GM19240 (cell line): Measurements from ENCODE around the gene ZC3H12C.

Experiments
- DNase-seq: peaks from one replicate; pipeline ENCODE4 v3.0.0; 2011; ENCODE audit warnings: low spot score; ENCODE audit not compliant: insufficient read length

The ZC3H12C gene

GRCh38 chr11:110076371-110076965 lies 16.7 kb upstream of the ZC3H12C start:
- DNase-seq = no peak

DNA sequence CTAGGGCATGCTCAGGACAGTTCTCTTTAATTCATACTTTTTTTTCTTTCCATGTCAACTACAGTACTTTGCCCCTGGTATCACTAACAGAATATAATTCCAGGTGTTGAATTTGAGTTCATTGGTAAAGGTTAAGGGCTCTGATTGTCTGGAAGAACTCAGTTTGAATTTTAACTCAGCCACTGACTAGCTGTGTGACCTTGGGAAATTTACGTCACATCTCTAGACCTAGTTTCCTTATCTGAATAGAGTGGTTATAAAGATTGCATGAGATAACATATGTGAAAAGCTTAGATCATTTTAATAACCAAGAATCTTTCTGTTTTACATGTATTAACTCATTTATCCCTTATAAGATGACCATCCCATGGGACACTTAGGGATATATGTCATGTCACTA lies 15.8 kb upstream of the ZC3H12C start:
- DNase-seq = no peak

- no peak for DNase-seq
Measured at GRCh38 chr11:110077831-110078325, 15.3 kb upstream of the ZC3H12C start.

DNA sequence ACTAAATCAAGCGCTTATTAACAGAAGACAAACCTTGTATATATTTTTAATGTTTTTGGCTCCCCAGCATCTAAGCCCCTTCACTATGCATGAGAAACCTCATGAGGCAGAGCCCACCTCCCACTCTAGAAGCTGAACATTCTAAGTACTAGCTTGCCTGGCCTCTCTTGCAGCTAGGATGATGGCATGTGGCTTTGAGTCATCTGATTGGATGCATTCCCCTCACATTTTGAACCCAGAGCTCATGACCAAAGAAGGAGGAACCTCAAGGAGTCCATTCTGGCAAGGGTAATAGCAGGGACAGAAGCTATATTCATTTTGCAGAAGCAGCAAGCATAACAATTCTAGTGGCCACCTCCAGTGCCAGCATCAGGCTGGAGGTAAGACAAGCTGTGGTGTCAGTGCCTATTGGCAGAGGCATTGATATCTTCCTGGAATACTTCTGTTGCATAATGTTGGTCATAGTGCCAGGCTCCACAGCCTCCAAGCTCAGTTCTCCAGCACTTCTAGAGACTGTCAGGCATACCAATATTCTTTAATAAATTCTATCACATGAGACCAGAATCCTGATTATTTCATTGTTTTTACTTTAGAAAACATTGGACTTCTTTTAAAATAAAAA lies 14.2 kb upstream of the ZC3H12C start:
- DNase-seq = no peak

DNA sequence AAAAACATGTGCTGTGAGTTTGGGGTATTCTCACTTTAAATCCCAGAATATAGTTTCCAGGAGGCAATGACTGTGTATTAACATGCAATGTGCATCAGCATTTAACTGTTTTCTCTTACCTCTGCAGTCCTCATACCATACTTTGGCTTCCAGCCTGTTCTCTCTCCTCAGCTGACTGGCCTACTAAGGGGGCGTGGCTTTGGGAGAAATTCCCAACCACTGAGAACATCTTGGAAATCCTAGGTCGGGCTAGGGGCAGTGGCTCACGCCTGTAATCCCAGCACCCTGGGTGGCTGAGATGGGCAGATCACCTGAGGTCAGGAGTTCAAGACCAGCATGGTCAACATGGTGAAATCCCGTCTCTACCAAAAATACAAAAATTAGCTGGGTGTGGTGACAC lies 13.5 kb upstream of the ZC3H12C start:
- no peak for DNase-seq

DNA sequence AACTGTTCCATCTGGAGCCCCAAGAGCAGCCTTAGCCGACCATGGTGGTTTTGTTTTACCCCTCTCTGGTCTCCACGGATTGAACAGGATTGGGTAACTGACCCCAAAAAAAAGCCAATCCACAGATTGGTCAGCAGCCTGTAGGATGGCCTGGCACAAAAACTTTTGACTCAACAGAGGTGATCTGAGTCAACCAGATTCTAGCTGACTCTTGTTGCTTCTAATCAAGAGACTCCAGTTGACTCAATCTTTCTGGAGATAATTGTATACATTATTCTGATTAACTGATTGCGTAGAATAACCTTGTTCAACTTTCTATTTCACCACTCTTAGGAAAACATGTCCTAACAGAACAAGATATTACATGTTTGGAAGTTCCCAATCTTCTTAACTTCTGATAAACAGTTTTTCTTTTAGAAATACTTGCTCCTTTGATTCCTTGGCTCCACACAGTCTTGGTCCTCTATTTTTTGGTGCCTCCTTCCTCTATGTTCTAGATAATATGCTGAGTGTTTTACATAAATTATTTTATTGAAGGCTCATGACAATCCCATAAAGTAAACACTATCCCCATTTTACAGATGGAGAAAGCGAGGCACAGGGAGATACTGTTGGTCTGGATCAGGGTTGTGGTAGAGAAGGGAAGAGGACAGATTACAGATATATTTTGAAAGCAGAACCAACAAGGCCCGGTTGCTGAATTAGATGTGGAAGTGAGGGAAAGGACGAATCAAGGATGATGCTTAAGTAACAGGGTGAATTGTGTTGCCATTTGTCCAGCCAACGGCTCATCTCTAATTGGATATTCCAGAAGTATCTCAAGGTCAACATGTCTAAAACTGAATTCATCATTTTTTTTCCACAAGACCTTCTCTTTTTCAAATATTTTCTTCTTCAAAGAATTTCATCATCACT lies 11.5 kb upstream of the ZC3H12C start:
- DNase-seq = no peak

DNA sequence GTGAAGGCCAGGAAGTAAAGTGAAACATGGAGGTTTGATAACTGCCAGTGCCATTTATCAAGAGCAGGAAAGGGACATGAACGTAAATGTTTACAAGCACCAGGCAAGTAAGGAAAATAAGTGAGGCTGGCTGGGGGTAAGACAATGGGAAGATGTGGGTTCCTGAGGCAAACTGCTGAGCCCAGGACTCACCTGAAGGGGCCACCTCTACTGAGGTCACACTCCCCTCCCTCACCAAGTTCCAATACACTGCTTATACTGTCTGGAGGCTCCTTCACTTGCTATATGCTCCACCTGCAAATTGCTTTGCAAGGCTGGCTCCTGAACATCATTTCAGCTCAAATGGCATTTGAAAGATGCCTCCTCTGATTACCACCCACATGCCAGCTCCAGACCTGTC lies 10.3 kb upstream of the ZC3H12C start:
- DNase-seq = no peak

DNA sequence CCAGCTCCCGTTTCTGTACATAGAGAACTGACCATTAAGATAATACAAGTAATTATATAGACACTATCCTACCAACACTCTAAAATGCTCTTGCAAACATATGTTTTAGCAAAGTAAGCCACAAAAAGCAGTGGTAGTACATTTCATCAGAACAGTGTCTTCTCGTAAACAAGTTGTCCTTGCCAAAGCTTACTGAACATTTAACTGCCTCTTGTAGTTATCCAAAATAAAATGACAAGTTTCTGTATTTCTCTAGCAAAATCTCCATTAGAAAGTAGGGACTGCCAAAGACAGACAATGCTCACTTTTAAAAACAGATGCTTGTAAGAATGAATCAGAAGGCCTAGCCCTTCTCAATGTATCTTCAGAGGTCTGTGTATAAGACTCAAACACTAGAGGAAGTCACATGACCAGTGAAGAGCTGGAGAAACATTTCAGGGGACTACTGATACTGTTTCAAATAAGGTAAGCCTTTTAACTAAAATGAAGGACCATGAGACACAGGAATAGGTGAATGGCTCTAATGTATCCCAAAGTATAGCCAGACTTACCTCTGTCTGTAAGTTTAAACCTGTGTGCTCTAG lies 7.8 kb upstream of the ZC3H12C start:
- DNase-seq = no peak

DNA sequence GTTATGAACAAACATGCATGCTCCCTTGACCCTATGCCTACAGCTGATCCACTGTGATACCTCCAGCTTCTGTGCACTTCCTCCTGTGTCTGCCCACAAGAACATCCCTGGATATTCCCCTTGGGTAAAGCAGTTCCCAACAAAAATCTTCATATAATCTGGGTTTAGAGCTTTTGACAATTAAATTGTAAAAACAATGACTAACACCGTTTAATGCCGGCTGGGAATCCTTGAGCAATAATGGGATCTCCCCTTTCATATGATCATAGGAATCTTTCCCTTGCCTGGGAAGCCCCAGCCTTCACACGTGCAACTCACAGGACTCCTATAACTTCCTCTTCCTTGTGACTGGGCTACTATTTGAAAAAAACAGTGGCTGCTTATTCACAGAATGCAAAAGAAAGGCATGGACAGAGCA lies 6.3 kb upstream of the ZC3H12C start:
- DNase-seq = no peak

DNA sequence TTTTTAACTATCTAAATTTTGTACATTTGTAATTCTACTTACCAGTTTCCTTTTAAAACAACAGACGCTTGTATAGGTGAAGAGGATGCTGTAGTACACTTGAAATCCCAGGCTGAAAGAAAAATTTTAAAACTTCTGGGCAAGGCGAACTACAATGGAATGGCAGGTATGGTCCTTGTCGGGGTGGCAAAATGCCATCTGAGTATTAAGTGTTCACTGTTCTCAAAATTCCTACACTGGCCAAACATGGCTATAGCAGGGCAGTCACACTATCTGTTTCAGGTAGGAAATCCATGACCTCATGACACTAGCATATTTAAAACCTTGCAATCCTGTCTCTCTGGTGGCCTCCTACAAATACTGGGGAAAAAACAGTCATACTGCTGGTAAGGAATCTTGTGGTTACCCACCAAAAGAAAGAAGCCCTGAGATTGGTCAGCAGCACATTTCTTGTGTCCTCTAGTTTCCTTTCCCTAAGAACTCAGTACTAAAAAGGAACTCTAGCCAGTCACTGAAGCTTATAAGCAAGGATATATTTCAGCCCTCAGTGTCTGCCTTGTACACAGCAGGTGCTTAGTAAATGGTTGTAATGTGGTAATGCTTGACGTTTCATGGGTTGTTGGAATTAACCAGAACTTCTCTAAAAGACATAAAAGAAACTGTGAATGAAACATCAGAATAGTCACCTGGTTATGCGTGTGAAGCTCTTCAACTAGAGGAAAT lies 5.2 kb upstream of the ZC3H12C start:
- DNase-seq = no peak

DNA sequence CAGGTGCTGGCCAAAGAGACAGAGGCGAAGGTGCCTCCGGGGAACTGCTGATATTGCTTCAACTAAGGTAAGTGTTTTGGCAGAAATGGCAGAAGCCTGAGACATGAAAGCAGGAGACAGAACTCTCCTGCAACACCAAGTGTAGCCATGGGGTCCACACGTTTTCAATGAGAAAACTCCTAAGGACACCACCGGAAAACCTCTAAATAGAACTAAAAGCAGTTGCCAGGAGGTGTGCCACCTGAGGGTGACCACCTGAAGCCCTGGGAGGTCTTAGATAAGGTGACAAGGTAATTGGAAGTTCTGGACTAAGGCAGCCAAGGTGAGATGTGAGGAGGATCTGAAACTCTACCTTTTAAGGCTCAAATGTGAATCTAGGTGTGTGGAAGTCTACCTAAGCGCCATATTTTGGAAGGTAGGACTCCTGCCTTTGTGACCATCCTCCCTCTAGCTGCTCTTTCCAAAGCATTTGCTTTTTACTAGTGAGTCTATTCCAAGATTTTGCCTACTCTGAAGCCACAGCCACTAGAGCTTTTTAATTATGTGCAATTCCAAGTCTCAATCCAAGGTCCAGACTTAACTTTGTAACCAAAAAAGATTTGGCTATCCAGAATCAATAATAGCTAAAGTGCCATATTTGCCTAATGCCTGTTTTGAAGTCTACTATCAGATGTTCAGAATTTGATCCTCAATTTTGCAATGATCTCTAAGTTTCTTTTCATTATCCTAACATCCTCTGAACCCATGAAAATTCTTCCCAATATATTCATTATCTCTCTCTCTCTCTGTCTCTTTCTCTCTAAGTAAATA lies 4.5 kb upstream of the ZC3H12C start:
- DNase-seq = no peak

- no peak for DNase-seq
Measured at GRCh38 chr11:110089617-110090282, 3.4 kb upstream of the ZC3H12C start.

- no peak for DNase-seq
Measured at GRCh38 chr11:110090466-110091026, 2.6 kb upstream of the ZC3H12C start.

GRCh38 chr11:110092111-110092514 lies 1.1 kb upstream of the ZC3H12C start:
- DNase-seq = no peak

DNA sequence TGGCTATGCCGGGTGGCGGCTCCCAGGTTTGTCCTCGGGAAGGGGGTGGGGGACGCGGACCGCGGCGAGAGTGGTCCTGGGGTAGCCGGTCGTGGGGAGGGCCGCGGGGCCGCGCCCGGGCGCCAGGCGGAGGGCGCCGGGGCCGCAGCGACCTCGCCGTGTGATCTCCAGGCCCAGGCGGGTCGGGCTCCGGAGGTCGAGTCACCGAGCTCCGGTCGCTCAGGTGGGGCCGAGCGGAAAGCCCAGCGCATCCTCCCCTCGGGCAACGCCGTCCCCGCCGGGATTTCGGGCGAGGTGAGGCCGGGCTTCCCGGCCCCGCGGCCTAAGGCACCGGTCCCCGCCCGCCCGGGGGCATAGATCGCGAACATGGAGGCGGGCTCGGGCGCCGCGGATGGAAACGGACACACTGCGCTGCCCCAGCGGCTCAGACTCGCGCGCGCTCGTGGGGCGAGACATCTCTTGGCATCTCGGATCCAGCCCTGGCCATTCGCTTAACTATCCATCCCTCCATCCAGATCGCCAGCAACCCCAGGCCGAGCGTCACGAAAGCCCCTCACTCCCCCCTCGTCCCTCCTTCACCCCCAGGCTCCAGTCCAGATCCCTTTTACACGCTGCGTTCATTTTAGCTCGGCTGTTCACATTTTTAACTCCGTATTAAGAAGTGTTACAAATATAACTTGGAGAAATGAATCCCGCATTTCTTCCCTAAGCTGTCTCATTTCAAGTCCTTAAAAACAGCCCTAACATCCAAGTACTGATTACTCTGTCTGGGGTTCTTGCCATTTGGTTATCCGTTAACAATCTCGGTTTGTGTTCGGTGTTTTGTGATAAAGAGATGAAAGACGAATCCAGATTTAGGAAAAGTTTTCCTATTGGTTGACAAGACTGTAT lies 460 bp downstream of the ZC3H12C start:
- DNase-seq = no peak

GRCh38 chr11:110094298-110095285 lies 1.4 kb downstream of the ZC3H12C start:
- no peak for DNase-seq

GRCh38 chr11:110095554-110095953 lies 2.4 kb downstream of the ZC3H12C start:
- DNase-seq = no peak
